GM19468 (cell line): ENCODE measurements around the gene UTP14A.
A peak's percentile ranks its signal among the peaks of the same experiment; 100 is the strongest.
"Not testable (repeated sequence)": the region's sequence is repeated elsewhere in the genome, so short reads cannot be mapped to it uniquely, and the experiment has no call there.

Source experiments
- ATAC-seq: cut with Tn5 transposase; IDR thresholded peaks from one replicate; pipeline ENCODE4 v1.9.1; 2021; ENCODE audit warnings: mild to moderate bottlenecking, moderate library complexity, moderate number of reproducible peaks; ENCODE audit not compliant: unreplicated experiment; ENCODE audit errors: extremely low read depth

UTP14A gene

GRCh38 chrX:129905787-129906580 is at the start of gene UTP14A:
UTP14A (plus strand) TSS chrX:129906164; CDS start chrX:129906211, 47 bp downstream.
- ATAC-seq: peak; percentile 85

GRCh38 chrX:129859134-129859533 is 46.8 kb upstream of the UTP14A start:
- not testable (repeated sequence) for ATAC-seq

- ATAC-seq: not testable (repeated sequence)
These were observed 39.6 kb upstream of the UTP14A start for GRCh38 chrX:129866321-129866720.

- no peak for ATAC-seq
These were observed 33.4 kb upstream of the UTP14A start for GRCh38 chrX:129872524-129872923.

- no peak for ATAC-seq
These were observed 30.3 kb upstream of the UTP14A start for GRCh38 chrX:129875669-129876068.

GRCh38 chrX:129876771-129877305 is 29.1 kb upstream of the UTP14A start:
- no peak for ATAC-seq

GRCh38 chrX:129877401-129877800 is 28.6 kb upstream of the UTP14A start:
- no peak for ATAC-seq

- no peak for ATAC-seq
These were observed 5.9 kb upstream of the UTP14A start for GRCh38 chrX:129900054-129900453.

- ATAC-seq: no peak
These were observed 2.7 kb downstream of the UTP14A start for GRCh38 chrX:129908636-129909035.

GRCh38 chrX:129925305-129926092 is 19.5 kb downstream of the UTP14A start:
- no peak for ATAC-seq

GRCh38 chrX:129930941-129931410 is 25.0 kb downstream of the UTP14A start:
- no peak for ATAC-seq

- ATAC-seq: peak; percentile 32
These were observed 25.5 kb downstream of the UTP14A start for GRCh38 chrX:129931411-129932015.

- peak; percentile 53 for ATAC-seq
These were observed 26.3 kb downstream of the UTP14A start for GRCh38 chrX:129932016-129932820.

- no peak for ATAC-seq
These were observed 26.9 kb downstream of the UTP14A start for GRCh38 chrX:129932821-129933321.

GRCh38 chrX:129933700-129934099 is 27.7 kb downstream of the UTP14A start:
- ATAC-seq: no peak

GRCh38 chrX:129934461-129934860 is 28.5 kb downstream of the UTP14A start:
- no peak for ATAC-seq

- no peak for ATAC-seq
These were observed 29.0 kb downstream of the UTP14A start for GRCh38 chrX:129934952-129935351.

- no peak for ATAC-seq
These were observed 32.1 kb downstream of the UTP14A start for GRCh38 chrX:129938081-129938480.

- ATAC-seq: no peak
These were observed 34.0 kb downstream of the UTP14A start for GRCh38 chrX:129939986-129940385.
